Pancreas (tissue), 10 donors: ENCODE data around the gene WNT3A. TPM values are rescaled to one million over a fixed set of nuclear protein-coding genes. Genes with fewer than 3 reads are reported as not detected.

Experiments used
- ATAC-seq, 4 donors: fragments of 200-7000 bp; cut with Tn5 transposase; one replicate each; pipeline versions ENCODE4 v1.8.0 to v1.9.1; 2020; ENCODE audit warnings: mild to moderate bottlenecking in 4 of 4, moderate library complexity in 4 of 4
- DNase-seq, 6 donors: peaks; one replicate each; pipeline ENCODE4 v3.0.0-alpha.2; 2020
- FAIRE-seq: peaks from 2 replicates; lab custom pipeline; 2012; peaks lifted over from hg19 to GRCh38; lab: Jason Lieb, UNC
- H3K27ac ChIP-seq, 4 donors: fragments of 200-600 bp; sonication (generic); 1 replicate in 3 of 4; 2 replicates in 1 of 4; pipeline versions ENCODE4 v1.5.0 to v1.8.0; 2020
- H3K27me3 ChIP-seq, 4 donors: fragments of 200-600 bp; one replicate each; pipeline ENCODE4 v1.8.0; 2021
- H3K36me3 ChIP-seq, 3 donors: fragments of 200-600 bp; sonication (generic) in 1 of 3; one replicate each; pipeline versions ENCODE4 v1.5.0 to v1.8.0; 2020 to 2021
- H3K4me1 ChIP-seq, 3 donors: fragments of 200-600 bp; one replicate each; pipeline ENCODE4 v1.8.0; 2021
- H3K4me3 ChIP-seq, 4 donors: fragments of 200-600 bp; sonication (generic) in 2 of 4; one replicate each; pipeline versions ENCODE4 v1.5.0 to v1.8.0; 2020 to 2021
- H3K9me3 ChIP-seq, 4 donors: fragments of 200-600 bp; one replicate each; pipeline ENCODE4 v1.8.0; 2021
- WGBS, 2 donors: extraction: QIAGEN DNeasy Blood & Tissue Kit; methylation state at CpG; one replicate each; pipeline ENCODE4 v1.1.7; 2013; 5-methylcytosine and 5-hydroxymethylcytosine counted together
- intact Hi-C, 3 donors: fragments of 100-400 bp; cut with DNase I; formaldehyde crosslinking; loops; one replicate each; pipeline versions ENCODE4 v1.11.1 to v1.14.2; 2022
- polyA plus RNA-seq, 2 donors: library from polyadenylated mRNA; stranded (reverse); fragments of 200-250 nt; gene quantifications; one replicate each; pipeline ENCODE4 v1.2.3, GENCODE V29; 2013
- total RNA-seq, 6 donors: library from RNA; stranded (reverse); fragmentation: NEBNext Ultra II Directional in 4 of 6; extraction: Animal tissue kit (Norgen Biotek cat#: 25700) in 4 of 6; gene quantifications; one replicate each; pipeline versions ENCODE4 v1.2.1 to v1.2.4, GENCODE V29; 2021 to 2023
- TF ChIP-seq, protein P1 (sequence below), 4 donors: fragments of 200-600 bp; sonication (generic) in 3 of 4; IDR thresholded peaks; one replicate each; pipeline versions ENCODE4 v1.5.0 to v1.8.0; 2021; ENCODE audit warnings: antibody characterized with exemption in 4 of 4
- donor health status: healthy with polysubstance abuse.
- donor health status: DM: no; HTN: no; CAD: no; lungs with moderate emphysema.
- donor health status: DM: no; HTN: no; CAD: no.
- donor health status: control.
- donor health status: control.
- donor health status: Bipolar disorder and iron deficiency.
- donor health status: DM: yes; HTN: yes; CAD: no.
- donor health status: DM: no; HTN: no; CAD: no.
- donor health status: DM: no; HTN: no; CAD: no.
- donor health status: DM: yes; HTN: yes; CAD: no.

WNT3A gene
- total and polyA plus RNA-seq, 8 donors, result 0.08 TPM; not detected in 7

GRCh38 chr1:228096416-228097332 is 89.9 kb downstream of the WNT3A start:
- intact Hi-C loops, result no loop called here
- peaks cover 0 to 33% (median 9%) of the 10 kb centered on the region in 3 donors for H3K36me3 ChIP-seq
- TF ChIP-seq, protein P1, sequence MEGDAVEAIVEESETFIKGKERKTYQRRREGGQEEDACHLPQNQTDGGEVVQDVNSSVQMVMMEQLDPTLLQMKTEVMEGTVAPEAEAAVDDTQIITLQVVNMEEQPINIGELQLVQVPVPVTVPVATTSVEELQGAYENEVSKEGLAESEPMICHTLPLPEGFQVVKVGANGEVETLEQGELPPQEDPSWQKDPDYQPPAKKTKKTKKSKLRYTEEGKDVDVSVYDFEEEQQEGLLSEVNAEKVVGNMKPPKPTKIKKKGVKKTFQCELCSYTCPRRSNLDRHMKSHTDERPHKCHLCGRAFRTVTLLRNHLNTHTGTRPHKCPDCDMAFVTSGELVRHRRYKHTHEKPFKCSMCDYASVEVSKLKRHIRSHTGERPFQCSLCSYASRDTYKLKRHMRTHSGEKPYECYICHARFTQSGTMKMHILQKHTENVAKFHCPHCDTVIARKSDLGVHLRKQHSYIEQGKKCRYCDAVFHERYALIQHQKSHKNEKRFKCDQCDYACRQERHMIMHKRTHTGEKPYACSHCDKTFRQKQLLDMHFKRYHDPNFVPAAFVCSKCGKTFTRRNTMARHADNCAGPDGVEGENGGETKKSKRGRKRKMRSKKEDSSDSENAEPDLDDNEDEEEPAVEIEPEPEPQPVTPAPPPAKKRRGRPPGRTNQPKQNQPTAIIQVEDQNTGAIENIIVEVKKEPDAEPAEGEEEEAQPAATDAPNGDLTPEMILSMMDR (IDR thresholded peaks at IDR 0.05), result no peak
- DNase-seq (peak in 4 of 6 donors; percentile 12 to 62 (median 33)), FAIRE-seq (no peak), ATAC-seq (no peak)
- H3K27ac ChIP-seq, result no peak overlapping the region
- H3K9me3 ChIP-seq, result no peaks in the 10 kb centered on the region
- no peak overlapping the region for H3K4me3 ChIP-seq
- no peaks in the 10 kb centered on the region for H3K27me3 ChIP-seq
- H3K4me1 ChIP-seq, result peaks cover under 1 to 21% (median 15%) of the 10 kb centered on the region in 3 donors
- 81 to 86% methylated on average over 13 of the region's 13 CpGs for WGBS, 2 donors

- no peaks in the 10 kb centered on the region for H3K27me3 ChIP-seq
- TF ChIP-seq, protein P1 (IDR thresholded peaks at IDR 0.05), result no peak
- H3K4me3 ChIP-seq, result no peak overlapping the region
- H3K36me3 ChIP-seq, result peaks cover 0 to 33% (median 9%) of the 10 kb centered on the region in 3 donors
- DNase-seq (peak in 5 of 6 donors; percentile 21 to 80 (median 34)), ATAC-seq (no peak), FAIRE-seq (no peak)
- 78 to 87% methylated on average over 34 of the region's 34 CpGs for WGBS, 2 donors
- intact Hi-C loops, result no loop called here
- peaks cover 0 to 17% (median 6%) of the 10 kb centered on the region in 3 donors for H3K4me1 ChIP-seq
- H3K9me3 ChIP-seq, result no peaks in the 10 kb centered on the region
- H3K27ac ChIP-seq, result no peak overlapping the region
Observed at GRCh38 chr1:228097333-228098081, 90.7 kb downstream of the WNT3A start.

GRCh38 chr1:228098323-228098931 is 91.6 kb downstream of the WNT3A start:
- no peaks in the 10 kb centered on the region for H3K9me3 ChIP-seq
- no peak overlapping the region for H3K4me3 ChIP-seq
- H3K27me3 ChIP-seq, result no peaks in the 10 kb centered on the region
- FAIRE-seq (no peak), DNase-seq (peak in 4 of 6 donors; percentile 13 to 76 (median 37)), ATAC-seq (no peak)
- TF ChIP-seq, protein P1 (IDR thresholded peaks at IDR 0.05), result no peak
- no peak overlapping the region for H3K27ac ChIP-seq
- intact Hi-C loops, result no loop called here
- peaks cover 0 to 33% (median 9%) of the 10 kb centered on the region in 3 donors for H3K36me3 ChIP-seq
- 85 to 90% methylated on average over 28 of the region's 28 CpGs for WGBS, 2 donors
- peaks cover 0 to 17% (median 0%) of the 10 kb centered on the region in 3 donors for H3K4me1 ChIP-seq

DNA sequence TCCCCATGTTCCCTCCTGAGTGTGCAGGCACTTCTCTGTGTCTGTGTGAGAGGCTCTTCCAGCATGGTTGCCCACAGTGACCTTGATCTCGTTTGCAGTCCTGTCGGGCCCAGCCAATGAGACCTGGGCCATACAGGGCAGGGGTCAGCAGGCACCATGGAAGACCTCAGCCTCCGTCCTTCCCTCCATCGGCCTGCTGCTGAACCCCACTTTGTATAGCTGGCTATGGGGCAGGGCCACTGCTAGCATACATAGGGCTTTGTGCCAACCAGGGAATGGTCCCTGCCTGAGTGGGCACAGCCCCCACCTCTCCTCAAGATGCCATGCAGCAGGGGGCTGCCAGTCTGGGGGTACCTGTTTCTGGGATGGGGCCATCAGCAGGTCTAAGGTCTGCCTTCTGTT is 92.5 kb downstream of the WNT3A start:
- WGBS, 2 donors, result 44 to 46% methylated on average over 4 of the region's 4 CpGs
- intact Hi-C loops, result no loop called here
- FAIRE-seq (no peak), DNase-seq (peak in 4 of 6 donors; percentile 23 to 57 (median 36)), ATAC-seq (no peak)
- TF ChIP-seq, protein P1 (IDR thresholded peaks at IDR 0.05), result no peak
- Histone ChIP-seq H3K4me1 (peaks cover 0 to 17% (median 0%) of the 10 kb centered on the region in 3 donors), H3K4me3 (no peak overlapping the region), H3K36me3 (peaks cover 0 to 33% (median 9%) of the 10 kb centered on the region in 3 donors), H3K27ac (no peak overlapping the region), H3K9me3 (no peaks in the 10 kb centered on the region), H3K27me3 (no peaks in the 10 kb centered on the region)
